ENCODE results near the gene F8A2.

DNA sequence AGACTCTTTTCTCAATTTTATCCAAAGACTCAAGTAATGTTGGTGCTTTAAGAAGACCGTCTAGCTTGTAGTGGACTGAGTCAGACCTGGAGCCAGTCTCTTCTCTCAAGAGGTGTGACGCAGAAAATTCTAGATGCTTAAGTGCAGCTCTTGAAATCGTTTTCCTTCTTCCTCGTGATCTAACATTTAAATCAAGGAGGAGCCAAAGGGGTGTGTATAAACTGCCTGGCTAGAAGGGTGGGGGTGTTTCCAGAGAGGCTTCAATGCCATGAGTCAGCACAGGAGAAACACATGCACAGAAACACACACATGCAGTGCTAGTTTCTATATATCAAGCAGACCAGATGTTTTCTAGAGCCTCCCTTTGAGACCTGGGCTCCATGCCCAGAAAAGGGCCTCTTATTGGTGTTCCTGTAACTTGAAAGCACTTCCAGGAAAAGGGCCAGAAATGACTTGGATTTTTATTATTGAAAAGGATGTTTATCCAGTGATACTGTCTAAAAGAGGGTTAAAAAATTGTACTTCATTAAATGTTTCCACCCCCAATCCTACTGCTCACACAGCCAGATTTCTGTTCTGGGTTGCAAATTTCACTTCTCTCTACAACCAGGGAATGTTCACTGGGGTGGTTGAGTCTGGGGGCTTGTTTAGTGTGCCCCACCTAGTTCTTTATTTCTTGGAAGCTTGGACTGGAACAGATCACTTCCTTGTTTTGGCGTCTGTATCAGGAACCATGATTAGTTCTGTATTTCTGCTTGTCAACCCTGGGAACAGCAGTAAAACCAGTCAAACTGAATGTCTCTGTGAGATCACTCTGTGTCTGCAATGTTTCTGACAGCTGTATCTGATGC is 47.2 kb upstream of the F8A2 start, which contains the start of gene CLIC2:
- TF ChIP-seq, protein P1, sequence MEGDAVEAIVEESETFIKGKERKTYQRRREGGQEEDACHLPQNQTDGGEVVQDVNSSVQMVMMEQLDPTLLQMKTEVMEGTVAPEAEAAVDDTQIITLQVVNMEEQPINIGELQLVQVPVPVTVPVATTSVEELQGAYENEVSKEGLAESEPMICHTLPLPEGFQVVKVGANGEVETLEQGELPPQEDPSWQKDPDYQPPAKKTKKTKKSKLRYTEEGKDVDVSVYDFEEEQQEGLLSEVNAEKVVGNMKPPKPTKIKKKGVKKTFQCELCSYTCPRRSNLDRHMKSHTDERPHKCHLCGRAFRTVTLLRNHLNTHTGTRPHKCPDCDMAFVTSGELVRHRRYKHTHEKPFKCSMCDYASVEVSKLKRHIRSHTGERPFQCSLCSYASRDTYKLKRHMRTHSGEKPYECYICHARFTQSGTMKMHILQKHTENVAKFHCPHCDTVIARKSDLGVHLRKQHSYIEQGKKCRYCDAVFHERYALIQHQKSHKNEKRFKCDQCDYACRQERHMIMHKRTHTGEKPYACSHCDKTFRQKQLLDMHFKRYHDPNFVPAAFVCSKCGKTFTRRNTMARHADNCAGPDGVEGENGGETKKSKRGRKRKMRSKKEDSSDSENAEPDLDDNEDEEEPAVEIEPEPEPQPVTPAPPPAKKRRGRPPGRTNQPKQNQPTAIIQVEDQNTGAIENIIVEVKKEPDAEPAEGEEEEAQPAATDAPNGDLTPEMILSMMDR (IDR thresholded peaks at IDR 0.05) = no peak
- no peak for TF ChIP-seq POLR2A (IDR thresholded peaks at IDR 0.05)
